ENCODE measurements around the gene SHROOM4. TPM values are rescaled to one million over a fixed set of nuclear protein-coding genes. Genes with fewer than 3 reads are reported as not detected.

Gene SHROOM4
- total and polyA plus RNA-seq, 9 of the 15 experiments (the other 6 are each of a cell fraction or from before 2014, with no cell fraction given) = not detected

DNA sequence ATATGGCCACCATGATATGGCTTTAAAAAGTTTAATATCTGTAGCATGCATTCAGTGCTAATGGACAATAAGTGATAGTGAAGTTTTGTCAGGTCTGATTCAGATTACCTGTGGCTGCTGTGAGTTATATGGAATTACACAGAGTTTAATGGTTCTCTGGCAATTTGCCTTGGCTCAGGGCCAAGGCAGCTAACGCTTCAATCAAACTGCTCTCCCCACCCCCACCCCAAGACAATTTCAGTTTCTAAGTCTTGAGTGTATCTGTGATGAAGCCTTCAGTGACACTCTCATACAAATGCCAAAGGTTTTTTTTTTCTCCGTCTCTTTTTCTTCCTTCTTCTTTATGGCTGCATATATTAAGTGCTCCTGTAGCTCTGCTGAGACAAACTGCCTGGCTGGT, 106.6 kb downstream of the SHROOM4 start:
- in situ Hi-C loops (cut with MboI) = no loop called here
- Histone ChIP-seq H3K9me1 (ENCODE audit: control insufficient read depth, insufficient read depth, low read length) (no peaks in the 10 kb centered on the region), H3K27me3 (ENCODE audit: control insufficient read depth in 2 of 2, insufficient read depth in 2 of 2, low read length in 2 of 2) (no peaks in the 10 kb centered on the region), H3K9me3 (replicated peaks; ENCODE audit: control insufficient read depth, insufficient read depth, low read depth, low read length) (no peaks in the 10 kb centered on the region), H3K4me2 (ENCODE audit: insufficient read depth, low read length) (no peak overlapping the region), H4K20me1 (replicated peaks; ENCODE audit: control insufficient read depth, insufficient read depth, low read length) (no peaks in the 10 kb centered on the region), H3K36me3 (ENCODE audit: control insufficient read depth, insufficient read depth, low read length) (no peaks in the 10 kb centered on the region), H3K79me2 (ENCODE audit: control insufficient read depth, insufficient read depth, low read length) (no peaks in the 10 kb centered on the region), H3K4me1 (replicated peaks in 1 of 2; ENCODE audit: control insufficient read depth in 2 of 2, insufficient read depth in 2 of 2, low read length in 2 of 2) (no peaks in the 10 kb centered on the region), H3K9ac (ENCODE audit: insufficient read depth in 1 of 2, low read depth in 2 of 2, low read length in 2 of 2) (no peak overlapping the region), H3K27ac (ENCODE audit: extremely low read depth, low read depth, low read length) (no peak overlapping the region), H3K4me3 (no peak overlapping the region), H2AFZ (ENCODE audit: low read depth, low read length) (no peak overlapping the region)
- ChIA-PET CTCF (ENCODE audit: low intra/inter-chr PET ratio) (no interaction called here), POLR2A (no interaction called here)
- FAIRE-seq = no peak
- no peak for DNase-seq (ENCODE audit: extremely low read depth in 1 of 4, low spot score in 3 of 4)
- BruUV-seq (replicated peaks) = no TSS peak
- 0% methylated on average over 1 of the region's 2 CpGs for WGBS (ENCODE audit: insufficient coverage, low coverage, missing lambda C conversion rate)
- intact Hi-C loops (cut with micrococcal nuclease) = no loop called here
- no peak for ATAC-seq
- TF ChIP-seq, protein P1, sequence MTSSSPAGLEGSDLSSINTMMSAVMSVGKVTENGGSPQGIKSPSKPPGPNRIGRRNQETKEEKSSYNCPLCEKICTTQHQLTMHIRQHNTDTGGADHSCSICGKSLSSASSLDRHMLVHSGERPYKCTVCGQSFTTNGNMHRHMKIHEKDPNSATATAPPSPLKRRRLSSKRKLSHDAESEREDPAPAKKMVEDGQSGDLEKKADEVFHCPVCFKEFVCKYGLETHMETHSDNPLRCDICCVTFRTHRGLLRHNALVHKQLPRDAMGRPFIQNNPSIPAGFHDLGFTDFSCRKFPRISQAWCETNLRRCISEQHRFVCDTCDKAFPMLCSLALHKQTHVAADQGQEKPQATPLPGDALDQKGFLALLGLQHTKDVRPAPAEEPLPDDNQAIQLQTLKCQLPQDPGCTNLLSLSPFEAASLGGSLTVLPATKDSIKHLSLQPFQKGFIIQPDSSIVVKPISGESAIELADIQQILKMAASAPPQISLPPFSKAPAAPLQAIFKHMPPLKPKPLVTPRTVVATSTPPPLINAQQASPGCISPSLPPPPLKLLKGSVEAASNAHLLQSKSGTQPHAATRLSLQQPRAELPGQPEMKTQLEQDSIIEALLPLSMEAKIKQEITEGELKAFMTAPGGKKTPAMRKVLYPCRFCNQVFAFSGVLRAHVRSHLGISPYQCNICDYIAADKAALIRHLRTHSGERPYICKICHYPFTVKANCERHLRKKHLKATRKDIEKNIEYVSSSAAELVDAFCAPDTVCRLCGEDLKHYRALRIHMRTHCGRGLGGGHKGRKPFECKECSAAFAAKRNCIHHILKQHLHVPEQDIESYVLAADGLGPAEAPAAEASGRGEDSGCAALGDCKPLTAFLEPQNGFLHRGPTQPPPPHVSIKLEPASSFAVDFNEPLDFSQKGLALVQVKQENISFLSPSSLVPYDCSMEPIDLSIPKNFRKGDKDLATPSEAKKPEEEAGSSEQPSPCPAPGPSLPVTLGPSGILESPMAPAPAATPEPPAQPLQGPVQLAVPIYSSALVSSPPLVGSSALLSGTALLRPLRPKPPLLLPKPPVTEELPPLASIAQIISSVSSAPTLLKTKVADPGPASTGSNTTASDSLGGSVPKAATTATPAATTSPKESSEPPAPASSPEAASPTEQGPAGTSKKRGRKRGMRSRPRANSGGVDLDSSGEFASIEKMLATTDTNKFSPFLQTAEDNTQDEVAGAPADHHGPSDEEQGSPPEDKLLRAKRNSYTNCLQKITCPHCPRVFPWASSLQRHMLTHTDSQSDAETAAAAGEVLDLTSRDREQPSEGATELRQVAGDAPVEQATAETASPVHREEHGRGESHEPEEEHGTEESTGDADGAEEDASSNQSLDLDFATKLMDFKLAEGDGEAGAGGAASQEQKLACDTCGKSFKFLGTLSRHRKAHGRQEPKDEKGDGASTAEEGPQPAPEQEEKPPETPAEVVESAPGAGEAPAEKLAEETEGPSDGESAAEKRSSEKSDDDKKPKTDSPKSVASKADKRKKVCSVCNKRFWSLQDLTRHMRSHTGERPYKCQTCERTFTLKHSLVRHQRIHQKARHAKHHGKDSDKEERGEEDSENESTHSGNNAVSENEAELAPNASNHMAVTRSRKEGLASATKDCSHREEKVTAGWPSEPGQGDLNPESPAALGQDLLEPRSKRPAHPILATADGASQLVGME (CRISPR knock-in tag; IDR thresholded peaks at IDR 0.05) = no peak
- TF ChIP-seq MCM2 (IDR thresholded peaks at IDR 0.05; ENCODE audit: low read depth) (no peak), CBX5 (IDR thresholded peaks at IDR 0.05; ENCODE audit: borderline replicate concordance, low read depth) (no peak), BRF1 (IDR thresholded peaks at IDR 0.05; ENCODE audit: borderline replicate concordance, extremely low read depth, insufficient read length) (no peak), ZFX (CRISPR knock-in tag; IDR thresholded peaks at IDR 0.05) (no peak), GABPB1 (CRISPR knock-in tag; IDR thresholded peaks at IDR 0.05) (no peak), ILK (tag; IDR thresholded peaks at IDR 0.05; ENCODE audit: borderline replicate concordance, low read depth) (no peak), TAL1 (IDR thresholded peaks at IDR 0.05) (no peak)
- TF ChIP-seq, protein P2, sequence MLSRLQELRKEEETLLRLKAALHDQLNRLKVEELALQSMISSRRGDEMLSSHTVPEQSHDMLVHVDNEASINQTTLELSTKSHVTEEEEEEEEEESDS (CRISPR knock-in tag; IDR thresholded peaks at IDR 0.05) = no peak
- TF ChIP-seq, protein P3, sequence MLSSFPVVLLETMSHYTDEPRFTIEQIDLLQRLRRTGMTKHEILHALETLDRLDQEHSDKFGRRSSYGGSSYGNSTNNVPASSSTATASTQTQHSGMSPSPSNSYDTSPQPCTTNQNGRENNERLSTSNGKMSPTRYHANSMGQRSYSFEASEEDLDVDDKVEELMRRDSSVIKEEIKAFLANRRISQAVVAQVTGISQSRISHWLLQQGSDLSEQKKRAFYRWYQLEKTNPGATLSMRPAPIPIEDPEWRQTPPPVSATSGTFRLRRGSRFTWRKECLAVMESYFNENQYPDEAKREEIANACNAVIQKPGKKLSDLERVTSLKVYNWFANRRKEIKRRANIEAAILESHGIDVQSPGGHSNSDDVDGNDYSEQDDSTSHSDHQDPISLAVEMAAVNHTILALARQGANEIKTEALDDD (IDR thresholded peaks at IDR 0.05) = no peak
- TF ChIP-seq, protein P4, sequence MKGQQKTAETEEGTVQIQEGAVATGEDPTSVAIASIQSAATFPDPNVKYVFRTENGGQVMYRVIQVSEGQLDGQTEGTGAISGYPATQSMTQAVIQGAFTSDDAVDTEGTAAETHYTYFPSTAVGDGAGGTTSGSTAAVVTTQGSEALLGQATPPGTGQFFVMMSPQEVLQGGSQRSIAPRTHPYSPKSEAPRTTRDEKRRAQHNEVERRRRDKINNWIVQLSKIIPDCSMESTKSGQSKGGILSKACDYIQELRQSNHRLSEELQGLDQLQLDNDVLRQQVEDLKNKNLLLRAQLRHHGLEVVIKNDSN (CRISPR knock-in tag; IDR thresholded peaks at IDR 0.05) = no peak
- TF ChIP-seq, protein P5, sequence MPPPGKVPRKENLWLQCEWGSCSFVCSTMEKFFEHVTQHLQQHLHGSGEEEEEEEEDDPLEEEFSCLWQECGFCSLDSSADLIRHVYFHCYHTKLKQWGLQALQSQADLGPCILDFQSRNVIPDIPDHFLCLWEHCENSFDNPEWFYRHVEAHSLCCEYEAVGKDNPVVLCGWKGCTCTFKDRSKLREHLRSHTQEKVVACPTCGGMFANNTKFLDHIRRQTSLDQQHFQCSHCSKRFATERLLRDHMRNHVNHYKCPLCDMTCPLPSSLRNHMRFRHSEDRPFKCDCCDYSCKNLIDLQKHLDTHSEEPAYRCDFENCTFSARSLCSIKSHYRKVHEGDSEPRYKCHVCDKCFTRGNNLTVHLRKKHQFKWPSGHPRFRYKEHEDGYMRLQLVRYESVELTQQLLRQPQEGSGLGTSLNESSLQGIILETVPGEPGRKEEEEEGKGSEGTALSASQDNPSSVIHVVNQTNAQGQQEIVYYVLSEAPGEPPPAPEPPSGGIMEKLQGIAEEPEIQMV (tag; conservative IDR thresholded peaks at IDR 0.05; ENCODE audit: low read depth) = no peak

All from K562 (cell line).